ENCODE results near the gene SREBF1. TPM values are rescaled to one million over a fixed set of nuclear protein-coding genes. Genes with fewer than 3 reads are reported as not detected.

Gene SREBF1
- polyA plus RNA-seq, 3 donors = 7.6 to 35.9 (median 10.5) TPM

DNA sequence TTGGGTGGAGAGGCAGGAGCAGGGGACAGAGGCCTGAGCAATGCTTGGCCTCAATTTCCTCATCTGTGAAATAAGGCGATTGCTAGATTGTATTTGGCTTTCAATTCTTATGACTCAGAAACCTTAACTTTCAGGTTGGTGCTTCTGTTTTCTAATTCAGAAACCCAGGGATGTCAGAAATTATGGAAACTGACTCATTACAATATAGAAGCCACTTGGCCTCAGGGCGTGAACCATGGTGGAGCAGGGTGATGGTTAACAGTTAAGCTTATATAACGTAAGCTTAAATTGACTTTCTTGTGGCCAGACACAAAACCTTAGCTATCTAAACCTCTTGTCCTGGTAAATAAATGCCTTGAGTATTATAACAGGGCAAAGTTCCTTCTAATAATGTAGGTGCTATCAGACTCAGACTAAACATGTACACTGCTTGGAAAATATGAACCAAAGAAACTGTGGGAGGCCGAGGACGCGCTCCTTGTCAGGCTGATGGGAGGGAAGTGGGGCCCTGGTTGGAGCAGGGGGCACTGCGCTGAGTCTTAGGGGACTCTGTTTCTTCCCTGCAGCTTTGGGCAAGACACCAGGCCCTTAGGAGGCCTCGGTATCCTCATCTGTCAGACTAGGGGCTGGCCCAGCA, 17.1 kb upstream of the SREBF1 start:
- Histone ChIP-seq H3K27ac (ENCODE audit: low read depth in 1 of 2, low read length in 2 of 2) (no peak overlapping the region), H3K36me3 (replicated peaks in 1 of 2; ENCODE audit: control insufficient read depth in 1 of 2, insufficient read depth in 2 of 2, low read length in 2 of 2) (peaks cover 3 to 16% of the 10 kb centered on the region in 2 donors), H3K79me2 (ENCODE audit: insufficient read depth, low read length) (no peaks in the 10 kb centered on the region), H3K4me3 (replicated peaks in 1 of 3; ENCODE audit: low read depth in 2 of 3, low read length in 3 of 3) (no peak overlapping the region), H3K9me3 (replicated peaks in 1 of 2; ENCODE audit: control insufficient read depth in 1 of 2, insufficient read depth in 1 of 2, low read length in 2 of 2) (no peaks in the 10 kb centered on the region), H3K9ac (ENCODE audit: insufficient read depth, low read length, poor library complexity, severe bottlenecking) (no peak overlapping the region), H3K27me3 (ENCODE audit: control insufficient read depth in 2 of 2, insufficient read depth in 2 of 2, low read length in 2 of 2) (no peaks in the 10 kb centered on the region), H3K4me1 (ENCODE audit: control insufficient read depth in 1 of 2, insufficient read depth in 2 of 2, low read length in 2 of 2) (peaks cover 18 to 19% of the 10 kb centered on the region in 2 donors), H2AFZ (ENCODE audit: insufficient read depth, low read depth, low read length, poor library complexity, severe bottlenecking) (no peak overlapping the region), H3K4me2 (replicated peaks; ENCODE audit: extremely low read depth, low read length, poor library complexity, severe bottlenecking) (no peak overlapping the region), H4K20me1 (ENCODE audit: insufficient read depth, low read length) (no peaks in the 10 kb centered on the region)
- Mint-ChIP-seq H3K9me3 (no peaks in the 10 kb centered on the region), H3K27ac (peak overlapping the region in 1 of 7 donors; percentile 18), H3K4me1 (peaks cover 20% of the 10 kb centered on the region), H3K4me3 (no peak overlapping the region), H3K36me3 (peaks cover 21 to 26% of the 10 kb centered on the region in 2 donors), H3K27me3 (ENCODE audit: low read depth in 3 of 3) (no peaks in the 10 kb centered on the region)
- WGBS (ENCODE audit: insufficient coverage) = 94% methylated on average over 5 of the region's 8 CpGs
- DNase-seq = no peak
- intact Hi-C loops (cut with micrococcal nuclease) = no loop called here
- TF ChIP-seq, protein P1, sequence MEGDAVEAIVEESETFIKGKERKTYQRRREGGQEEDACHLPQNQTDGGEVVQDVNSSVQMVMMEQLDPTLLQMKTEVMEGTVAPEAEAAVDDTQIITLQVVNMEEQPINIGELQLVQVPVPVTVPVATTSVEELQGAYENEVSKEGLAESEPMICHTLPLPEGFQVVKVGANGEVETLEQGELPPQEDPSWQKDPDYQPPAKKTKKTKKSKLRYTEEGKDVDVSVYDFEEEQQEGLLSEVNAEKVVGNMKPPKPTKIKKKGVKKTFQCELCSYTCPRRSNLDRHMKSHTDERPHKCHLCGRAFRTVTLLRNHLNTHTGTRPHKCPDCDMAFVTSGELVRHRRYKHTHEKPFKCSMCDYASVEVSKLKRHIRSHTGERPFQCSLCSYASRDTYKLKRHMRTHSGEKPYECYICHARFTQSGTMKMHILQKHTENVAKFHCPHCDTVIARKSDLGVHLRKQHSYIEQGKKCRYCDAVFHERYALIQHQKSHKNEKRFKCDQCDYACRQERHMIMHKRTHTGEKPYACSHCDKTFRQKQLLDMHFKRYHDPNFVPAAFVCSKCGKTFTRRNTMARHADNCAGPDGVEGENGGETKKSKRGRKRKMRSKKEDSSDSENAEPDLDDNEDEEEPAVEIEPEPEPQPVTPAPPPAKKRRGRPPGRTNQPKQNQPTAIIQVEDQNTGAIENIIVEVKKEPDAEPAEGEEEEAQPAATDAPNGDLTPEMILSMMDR (IDR thresholded peaks at IDR 0.05) = no peak

DNA sequence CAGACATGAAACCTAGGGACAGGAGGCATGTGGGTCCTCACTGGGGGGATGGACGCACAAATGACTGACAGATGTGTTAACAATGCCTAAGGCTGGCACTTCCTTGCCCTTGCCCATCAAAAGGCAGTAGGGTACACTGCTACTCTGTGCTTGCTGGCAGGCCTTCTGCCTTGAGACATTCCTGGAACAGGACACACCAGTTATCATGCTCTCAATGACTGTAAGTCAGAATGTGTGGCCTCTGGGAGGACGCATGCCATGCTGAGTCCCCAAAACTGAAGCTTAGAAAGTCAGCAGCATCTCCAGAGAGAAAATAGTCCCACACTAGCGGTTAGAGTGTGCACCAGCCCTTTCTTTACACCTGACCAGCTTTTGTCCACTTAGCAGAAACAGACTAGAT, 16.1 kb upstream of the SREBF1 start:
- DNase-seq = no peak
- H4K20me1 ChIP-seq (ENCODE audit: insufficient read depth, low read length) = no peaks in the 10 kb centered on the region
- H3K79me2 ChIP-seq (ENCODE audit: insufficient read depth, low read length) = no peaks in the 10 kb centered on the region
- H3K4me2 ChIP-seq (replicated peaks; ENCODE audit: extremely low read depth, low read length, poor library complexity, severe bottlenecking) = no peak overlapping the region
- no peak overlapping the region for H2AFZ ChIP-seq (ENCODE audit: insufficient read depth, low read depth, low read length, poor library complexity, severe bottlenecking)
- H3K9me3 ChIP-seq (replicated peaks in 1 of 2; ENCODE audit: control insufficient read depth in 1 of 2, insufficient read depth in 1 of 2, low read length in 2 of 2) = no peaks in the 10 kb centered on the region
- peaks cover 26 to 29% of the 10 kb centered on the region in 2 donors for H3K4me1 ChIP-seq (ENCODE audit: control insufficient read depth in 1 of 2, insufficient read depth in 2 of 2, low read length in 2 of 2)
- no peaks in the 10 kb centered on the region for H3K9me3 Mint-ChIP-seq
- H3K9ac ChIP-seq (ENCODE audit: insufficient read depth, low read length, poor library complexity, severe bottlenecking) = no peak overlapping the region
- H3K27me3 Mint-ChIP-seq (ENCODE audit: low read depth in 3 of 3) = no peaks in the 10 kb centered on the region
- peaks cover 27% of the 10 kb centered on the region for H3K4me1 Mint-ChIP-seq
- no peak overlapping the region for H3K27ac Mint-ChIP-seq
- TF ChIP-seq, protein P1 (IDR thresholded peaks at IDR 0.05) = no peak
- H3K27ac ChIP-seq (ENCODE audit: low read depth in 1 of 2, low read length in 2 of 2) = no peak overlapping the region
- intact Hi-C loops (cut with micrococcal nuclease) = no loop called here
- WGBS (ENCODE audit: insufficient coverage) = 100% methylated on average over 1 of the region's 3 CpGs
- no peak overlapping the region for H3K4me3 Mint-ChIP-seq
- peaks cover 21 to 25% of the 10 kb centered on the region in 2 donors for H3K36me3 Mint-ChIP-seq
- H3K36me3 ChIP-seq (replicated peaks in 1 of 2; ENCODE audit: control insufficient read depth in 1 of 2, insufficient read depth in 2 of 2, low read length in 2 of 2) = peaks cover 3 to 16% of the 10 kb centered on the region in 2 donors
- no peak overlapping the region for H3K4me3 ChIP-seq (replicated peaks in 1 of 3; ENCODE audit: low read depth in 2 of 3, low read length in 3 of 3)
- H3K27me3 ChIP-seq (ENCODE audit: control insufficient read depth in 2 of 2, insufficient read depth in 2 of 2, low read length in 2 of 2) = no peaks in the 10 kb centered on the region

Data from CD14-positive monocyte (primary cell).